Hematopoietic multipotent progenitor cell treated with erythropoietin and hydrocortisone succinate and interleukin-3 and kit ligand, for 8 days (in vitro differentiated cells): ENCODE results near the gene AHRR.
A peak's percentile ranks its signal among the peaks of the same experiment; 100 is the strongest.
"Not testable (repeated sequence)": the region's sequence is repeated elsewhere in the genome, so short reads cannot be mapped to it uniquely, and the experiment has no call there.

Source experiments
- DNase-seq: peaks from one replicate; pipeline ENCODE4 v3.0.0-alpha.2; 2015

Gene AHRR

DNA sequence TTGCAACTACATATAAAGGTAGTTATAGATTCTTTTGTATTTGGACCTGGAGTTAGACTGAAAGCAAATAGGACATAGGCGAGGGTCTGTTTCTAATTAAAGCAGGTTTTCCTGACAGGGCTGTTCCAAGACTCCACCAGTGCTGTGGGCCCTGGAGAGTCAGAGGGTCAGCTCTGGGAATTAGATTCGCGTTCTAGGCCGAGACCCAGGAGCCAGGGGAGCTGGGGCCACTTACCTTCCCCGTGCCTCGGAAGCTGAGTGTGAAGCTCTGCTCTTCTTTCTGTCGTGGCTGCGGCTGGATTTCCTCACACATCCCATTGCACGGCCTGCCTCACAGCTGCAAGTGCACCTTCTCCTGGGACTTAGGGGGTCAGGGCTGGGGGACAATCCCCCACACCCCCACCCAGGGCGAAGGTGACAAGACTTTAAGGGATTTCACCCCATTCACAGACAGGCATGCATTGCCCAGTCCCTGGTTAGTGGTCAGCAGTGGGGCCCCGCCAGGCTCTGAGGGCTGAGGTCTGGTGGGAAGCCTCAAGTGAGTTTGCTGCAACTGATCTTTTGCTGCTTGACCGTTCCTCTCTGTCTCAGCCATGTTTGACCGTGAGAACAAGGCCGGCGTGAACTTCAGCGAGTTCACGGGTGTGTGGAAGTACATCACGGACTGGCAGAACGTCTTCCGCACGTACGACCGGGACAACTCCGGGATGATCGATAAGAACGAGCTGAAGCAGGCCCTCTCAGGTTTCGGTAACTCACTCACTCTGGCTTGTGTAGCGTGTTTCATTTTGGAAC is 15.3 kb upstream of the AHRR start:
- no peak for DNase-seq

DNA sequence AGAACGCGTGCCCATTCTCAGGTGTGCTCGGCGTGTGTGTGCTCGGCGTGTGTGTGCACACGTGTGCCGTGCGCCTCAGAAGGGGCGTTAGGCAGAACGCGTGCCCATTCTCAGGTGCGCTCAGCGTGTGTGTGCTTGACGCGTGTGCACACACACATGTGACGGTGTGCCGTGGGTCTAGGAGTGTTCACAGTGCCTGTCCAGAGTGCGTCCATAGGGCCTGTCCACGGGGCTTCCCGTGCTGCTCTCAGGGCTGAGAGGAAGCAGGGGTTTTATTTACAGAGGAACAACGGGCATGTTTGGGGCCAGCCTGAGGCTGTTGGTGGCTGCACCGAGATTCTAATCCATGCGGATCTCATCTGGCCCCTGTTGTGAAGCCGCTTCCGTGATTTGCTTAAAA is 14.2 kb upstream of the AHRR start:
- DNase-seq: no peak

DNA sequence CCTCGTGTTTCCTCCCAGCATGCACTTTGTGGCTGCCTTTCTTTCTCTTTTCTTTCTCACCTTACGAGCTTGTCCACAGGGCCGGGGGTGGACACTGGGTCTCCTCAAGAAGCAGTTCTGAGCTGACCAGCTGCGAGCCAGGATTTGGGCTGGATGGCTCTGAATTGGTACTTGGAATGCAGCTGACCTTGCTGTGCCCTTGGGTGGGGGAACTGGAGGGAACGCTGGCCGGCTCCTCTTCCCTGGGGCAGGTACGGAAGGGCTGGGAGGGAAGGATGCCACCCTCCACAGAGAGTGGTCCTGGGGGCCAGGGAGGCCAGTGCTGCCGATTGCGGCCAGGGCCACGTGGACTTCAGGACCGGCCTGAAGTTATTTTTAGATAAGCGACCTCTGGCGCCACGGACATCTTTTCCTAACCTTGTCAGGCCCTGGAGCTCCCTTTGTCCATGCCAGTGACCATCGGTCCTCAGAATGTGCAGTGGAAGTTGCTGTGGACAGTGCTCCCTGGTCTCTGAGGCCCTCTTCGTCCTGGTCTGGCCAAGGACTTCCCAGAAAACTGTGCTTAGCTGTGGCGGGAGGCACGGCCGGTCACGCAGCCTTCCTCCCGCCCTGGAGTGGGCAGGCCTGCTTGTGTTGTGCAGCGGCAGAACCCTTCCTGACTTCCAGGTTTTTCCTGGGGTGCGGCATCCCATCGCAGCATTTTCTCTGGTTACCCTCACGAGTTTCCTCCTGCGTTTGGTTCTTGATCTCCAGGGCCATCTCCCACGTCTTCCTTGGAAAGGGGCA is 13.5 kb upstream of the AHRR start:
- no peak for DNase-seq

DNA sequence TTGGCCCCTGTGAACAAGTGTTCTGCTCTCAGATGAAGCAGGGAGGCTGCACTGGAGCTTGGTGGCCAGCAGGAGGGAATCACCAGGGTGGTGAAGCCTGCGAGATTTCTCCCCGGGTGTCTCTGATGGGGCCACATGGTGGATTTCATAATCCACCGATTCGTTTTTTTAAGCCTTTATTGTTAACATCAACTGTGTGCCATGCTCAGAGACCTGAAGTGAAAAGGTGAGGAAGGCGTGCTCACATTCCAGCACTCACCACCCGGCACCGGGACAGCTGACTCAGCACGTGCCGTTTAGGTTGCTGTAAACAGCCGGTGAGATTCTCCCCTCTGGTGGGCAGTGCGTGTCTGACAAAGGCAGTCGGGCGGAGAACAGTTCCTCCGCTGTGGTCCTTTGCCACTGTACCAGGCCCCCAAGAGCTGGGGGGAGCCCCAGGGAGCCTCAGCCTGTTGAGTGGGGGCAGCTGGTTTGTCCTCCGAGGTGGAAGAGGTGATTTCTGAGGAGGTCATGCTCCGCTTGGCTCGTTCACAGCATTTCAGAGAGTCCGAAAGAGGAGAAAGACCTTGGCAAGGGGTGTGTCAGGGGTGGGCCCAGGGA is 12.7 kb upstream of the AHRR start:
- no peak for DNase-seq

DNA sequence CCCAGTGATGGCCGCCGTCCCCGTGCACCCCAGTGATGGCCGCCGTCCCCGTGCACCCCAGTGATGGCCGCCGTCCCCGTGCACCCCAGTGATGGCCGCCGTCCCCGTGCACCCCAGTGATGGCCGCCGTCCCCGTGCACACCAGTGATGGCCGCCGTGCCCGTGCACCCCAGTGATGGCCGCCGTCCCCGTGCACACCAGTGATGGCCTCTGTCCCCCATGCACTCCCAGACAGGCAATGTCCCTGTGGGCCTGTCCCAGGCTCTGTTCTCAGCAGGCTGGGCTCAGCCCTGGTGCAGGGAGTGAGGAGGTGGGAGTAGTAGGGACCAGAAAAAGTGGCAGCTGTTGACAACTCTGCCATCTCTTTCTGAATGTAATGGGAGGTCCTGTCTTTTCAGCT is 11.7 kb upstream of the AHRR start:
- DNase-seq: not testable (repeated sequence)

DNA sequence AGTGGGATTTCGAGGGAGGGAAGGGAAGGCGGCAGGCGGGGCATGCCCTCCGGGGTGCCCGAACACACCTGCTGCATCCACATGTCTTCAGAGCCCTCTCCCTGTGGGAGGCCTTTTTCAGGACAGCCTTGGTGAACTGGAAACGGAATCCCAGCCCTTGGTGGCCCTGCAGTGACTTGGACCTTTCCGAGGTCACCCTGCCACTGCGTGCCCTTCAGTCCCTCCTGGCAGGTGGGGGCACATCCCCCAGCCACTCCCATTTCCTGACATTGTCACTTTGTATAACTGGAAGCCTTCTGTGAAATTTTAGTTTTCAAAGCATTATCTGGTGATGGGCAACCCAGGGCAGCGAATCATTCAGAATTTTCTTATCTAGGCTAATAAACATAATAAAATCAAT is 11.0 kb upstream of the AHRR start:
- no peak for DNase-seq

DNA sequence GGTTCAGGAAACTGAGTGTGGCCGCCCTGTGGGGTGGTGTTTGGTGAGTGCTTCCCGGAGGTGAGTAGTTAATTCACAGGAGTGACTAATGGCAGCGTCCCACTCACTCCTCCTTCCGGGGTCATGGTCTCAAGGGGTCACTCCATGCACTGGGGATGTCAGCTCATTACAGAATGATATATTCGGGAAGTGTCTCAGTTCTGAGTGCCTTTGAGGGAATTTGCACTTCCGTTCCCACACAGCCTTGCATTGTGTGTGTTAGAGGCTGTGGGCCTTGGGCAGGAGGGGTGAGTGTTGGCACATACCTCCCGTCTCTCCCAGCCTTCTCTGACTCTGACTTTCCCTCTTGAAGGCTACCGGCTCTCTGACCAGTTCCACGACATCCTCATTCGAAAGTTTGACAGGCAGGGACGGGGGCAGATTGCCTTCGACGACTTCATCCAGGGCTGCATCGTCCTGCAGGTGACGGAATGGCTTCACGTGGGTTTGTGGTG is 10.5 kb upstream of the AHRR start:
- DNase-seq: no peak

DNA sequence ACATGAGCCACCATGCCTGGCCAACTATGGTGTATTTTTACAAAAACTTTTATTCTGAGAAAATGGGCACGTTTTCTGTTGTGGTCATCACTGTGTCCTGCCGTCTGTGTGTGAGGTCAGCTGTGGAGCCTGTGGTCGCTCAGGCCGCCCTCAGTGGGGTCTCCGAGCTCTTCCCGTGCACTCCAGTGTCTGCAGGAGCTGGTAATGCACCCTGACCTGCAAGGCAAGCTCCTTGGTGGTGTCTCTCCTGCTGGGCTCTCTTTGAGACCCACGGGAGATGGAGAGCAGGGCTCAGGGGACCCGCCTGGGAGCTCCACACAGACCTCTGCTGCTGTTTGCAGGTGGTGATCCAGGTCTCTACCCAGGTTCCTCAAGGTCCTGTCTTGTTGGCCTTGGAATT is 9.6 kb upstream of the AHRR start:
- DNase-seq: no peak

DNA sequence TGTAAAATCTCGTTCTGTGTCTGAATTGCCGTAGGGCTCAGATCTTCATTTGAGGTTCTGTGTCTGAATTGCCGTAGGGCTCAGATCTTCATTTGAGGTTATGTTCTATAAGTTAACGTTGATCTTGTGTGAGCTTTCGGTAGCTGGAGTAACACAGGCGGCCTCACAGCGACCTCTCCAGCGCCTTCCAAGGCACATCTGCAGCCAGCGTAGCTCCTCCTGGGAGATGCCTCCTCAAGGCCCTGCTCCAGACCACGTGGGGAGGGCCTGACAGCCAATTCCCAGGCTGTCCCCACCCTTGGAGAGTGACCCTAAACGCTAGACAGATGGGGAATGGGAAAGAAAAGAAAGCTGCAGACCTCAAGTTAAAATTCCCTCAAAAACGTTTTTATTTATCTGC is 8.7 kb upstream of the AHRR start:
- DNase-seq: no peak

DNA sequence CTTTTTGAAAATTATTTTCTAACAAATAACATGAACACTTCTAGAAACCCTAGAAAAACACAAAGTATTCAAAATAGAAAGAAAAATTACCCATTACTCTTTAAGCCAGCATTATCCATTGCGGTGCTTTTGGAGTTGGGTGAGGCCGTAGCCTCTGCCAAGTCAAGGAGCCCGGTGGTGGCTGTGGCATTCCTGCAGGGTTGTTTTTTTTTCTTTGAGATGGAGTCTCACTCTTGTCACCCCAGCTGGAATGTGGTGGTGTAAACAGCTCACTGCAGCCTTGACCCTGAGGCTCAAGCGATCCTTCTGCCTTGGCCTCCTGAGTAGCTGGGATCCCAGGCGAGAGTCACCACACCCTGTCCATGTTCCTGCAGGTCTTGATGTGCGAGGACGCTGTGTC is 8.2 kb upstream of the AHRR start:
- no peak for DNase-seq

DNA sequence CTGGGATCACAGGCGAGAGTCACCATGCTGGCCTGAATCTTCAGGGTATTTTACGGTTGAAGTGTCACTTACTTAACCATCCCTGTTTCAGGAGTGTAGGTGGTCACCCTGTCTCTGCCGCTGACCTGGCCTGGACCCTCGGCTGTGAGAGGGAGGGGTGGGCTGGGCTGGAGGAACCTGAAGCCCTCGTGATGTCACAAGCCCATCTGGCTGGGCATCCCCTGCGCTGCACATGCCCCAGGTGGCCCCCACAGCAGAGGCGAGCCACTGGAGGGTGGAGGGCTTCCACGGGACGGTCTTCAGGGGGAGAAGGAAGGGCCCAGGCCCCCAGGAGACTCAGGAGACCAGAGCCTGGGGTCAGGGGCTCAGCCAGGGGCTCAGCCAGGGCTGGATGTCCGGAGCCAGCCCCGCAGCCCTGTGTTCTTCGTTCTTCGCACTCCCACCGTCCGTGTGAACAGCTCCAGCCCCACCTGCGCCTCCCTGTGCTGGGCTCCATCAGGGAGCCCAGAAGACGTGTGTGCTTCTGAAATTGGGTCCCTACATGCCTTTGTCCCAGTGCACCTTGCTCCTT is 7.6 kb upstream of the AHRR start:
- no peak for DNase-seq

DNA sequence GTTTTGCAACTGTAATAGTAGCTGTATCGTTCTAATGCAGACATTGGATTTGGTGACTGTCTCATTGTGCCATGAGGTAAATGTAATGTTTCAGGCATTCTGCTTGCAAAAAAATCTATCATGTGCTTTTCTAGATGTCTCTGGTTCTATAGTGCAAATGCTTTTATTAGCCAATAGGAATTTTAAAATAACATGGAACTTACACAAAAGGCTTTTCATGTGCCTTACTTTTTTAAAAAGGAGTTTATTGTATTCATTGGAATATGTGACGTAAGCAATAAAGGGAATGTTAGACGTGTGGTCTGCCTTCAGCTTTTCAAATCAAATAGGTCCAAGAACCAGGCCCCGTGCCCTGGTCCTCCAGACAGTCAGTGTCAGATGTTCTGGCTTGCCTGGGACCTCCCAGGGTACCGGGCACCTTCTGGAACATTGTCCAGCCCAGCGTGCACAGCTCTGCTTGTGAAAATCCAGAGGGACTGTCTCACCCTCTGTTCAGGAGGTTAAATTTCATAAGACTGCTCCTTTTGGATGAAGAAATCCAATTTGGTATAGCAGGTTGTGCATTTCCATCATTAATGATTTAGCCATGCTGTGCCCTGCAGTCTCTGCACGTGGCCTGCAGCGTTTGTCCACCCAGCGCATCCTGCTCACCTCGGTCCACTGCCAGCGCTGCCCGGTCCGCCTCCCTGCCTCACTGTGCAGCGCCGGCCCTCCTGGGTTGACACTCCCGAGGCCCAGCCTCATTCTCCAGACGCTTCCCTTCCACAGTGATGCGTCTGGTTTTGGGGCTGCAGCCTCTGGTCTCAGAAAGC is 6.6 kb upstream of the AHRR start:
- no peak for DNase-seq

DNA sequence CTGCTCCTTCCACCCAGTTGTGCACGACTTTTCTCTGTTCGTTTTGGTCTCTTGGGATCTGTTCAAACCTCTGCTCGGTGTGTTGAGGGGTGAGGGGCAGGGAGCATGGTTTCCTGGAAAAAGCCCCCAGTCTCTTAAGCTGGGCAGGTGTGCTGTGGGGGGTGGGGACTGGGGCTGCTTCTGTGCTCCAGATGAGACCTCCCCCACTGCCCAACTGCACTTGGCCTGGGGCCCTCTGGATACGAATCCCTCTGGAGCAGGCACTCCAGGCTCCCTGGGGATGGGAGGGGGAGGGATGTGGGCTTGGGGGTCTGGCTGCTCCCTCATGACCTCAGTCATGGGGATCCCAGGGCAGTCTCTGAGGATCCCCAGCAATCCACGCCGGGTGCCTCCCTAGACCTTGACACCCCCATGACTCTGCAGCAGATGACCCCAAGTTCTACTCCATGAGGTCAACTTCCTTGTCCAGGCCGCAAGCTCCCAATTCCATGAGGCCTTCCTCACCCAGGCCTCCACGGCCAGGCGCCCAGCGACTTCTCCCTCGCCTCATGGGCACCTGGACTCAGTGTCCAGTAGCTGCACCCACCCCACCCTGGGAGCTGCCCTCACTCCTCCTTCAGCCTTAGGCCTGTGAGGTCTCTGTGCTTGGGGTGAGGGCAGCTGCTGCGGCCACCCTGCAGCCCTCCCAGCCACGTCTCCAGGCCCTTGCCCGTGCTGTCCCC is 5.9 kb upstream of the AHRR start:
- DNase-seq: no peak

DNA sequence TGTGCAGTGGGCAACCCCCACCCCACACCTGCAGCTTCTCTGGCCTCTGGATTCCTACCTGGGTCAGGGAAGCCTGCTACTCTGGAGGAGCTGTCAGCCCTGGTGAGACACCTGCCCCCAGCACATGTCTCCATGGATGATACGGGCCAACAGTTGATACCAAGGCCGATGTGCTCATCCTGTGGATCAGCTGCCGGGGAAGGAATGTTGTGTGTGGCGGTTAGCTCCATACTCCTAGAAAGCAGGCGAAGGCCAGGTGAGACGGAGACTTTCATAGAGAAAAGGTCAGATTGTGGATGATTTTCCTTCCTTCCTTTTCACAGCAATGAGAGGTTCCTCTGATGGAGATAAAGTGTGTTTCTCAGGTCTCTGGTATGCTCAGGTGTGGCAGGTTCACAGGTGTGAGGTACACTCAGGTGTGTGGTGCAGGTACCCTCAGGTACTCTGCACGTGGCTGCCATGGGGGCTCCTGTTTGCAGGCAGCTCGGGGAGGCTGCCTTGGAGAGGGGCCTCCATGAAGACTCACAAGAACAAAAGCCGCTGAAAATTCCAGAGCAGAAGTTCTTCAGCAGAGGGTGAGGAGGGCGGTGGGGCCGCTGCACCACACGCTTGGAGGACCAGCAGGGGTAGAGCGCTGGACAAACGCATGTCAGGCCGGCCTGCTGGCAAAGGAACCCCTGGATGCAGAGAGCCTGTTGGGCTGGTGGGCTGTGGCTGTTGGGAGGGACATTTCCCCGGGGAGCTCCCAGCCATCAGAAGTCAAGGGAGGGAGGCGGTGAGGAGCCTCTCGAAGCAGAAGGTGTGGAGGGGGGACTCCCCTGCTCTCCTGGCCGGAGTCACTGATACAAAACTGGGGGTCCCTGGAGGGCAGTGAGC is 5.1 kb upstream of the AHRR start:
- no peak for DNase-seq

DNA sequence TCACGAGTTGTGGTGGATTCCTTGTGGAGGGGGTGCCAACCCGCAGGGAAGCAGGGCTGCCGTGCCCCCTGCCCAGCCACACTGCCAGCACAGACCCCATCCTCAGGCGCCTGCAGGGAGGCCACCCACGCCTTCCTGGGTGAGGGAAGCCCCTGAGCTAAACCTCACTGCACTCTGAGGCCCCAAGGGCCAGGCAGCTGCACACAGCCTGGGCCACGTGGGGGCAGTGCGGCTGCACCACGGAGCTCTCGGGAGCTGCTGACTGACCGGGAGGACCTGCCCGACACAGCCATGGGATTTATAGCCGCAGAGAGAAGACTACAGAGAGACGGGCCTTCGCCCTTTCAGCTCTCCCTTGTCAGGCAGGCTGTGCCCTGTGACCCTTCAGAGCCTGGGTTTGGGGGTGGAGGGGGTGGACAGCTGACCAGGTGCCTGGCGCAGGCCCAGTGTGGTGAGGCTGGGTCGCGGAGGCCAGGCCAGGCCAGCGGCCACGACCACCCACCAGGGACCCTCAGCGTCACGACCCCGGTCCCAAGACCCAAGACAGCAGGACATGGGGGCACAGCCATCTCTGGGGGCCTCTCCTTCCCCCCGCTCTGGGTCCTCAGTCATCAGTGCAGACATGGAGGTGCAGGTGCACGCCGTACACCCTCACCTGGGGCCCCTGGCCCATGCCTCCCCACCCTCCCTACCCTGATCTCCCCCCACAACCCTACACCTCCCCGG is 4.3 kb upstream of the AHRR start:
- DNase-seq: peak; percentile 67

DNA sequence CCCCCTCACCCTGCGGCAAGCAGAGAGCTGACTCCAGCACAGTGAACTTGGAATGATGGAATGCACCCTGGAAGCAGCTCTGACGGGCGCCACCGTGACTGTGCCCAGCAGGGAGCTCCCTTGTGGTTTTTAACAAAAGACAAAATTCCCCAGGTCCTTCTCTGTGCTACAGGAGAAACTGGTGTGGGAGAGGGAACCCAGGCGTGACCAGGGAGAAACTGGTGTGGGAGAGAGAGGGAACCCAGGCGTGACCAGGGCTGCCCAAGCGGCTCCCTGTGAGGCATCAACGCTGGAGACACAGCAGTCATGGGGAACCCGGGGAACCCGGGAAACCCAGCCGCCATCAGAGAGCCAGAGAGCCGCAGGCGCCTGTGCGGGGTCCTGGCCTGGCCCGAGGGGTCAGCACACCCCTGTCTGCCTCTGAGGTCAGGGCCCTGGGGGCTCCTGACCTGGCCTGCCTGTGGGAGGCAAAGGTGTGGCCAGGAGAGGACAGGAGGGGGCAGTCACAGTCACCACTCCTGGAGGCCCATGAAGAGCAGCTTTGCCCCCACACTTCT is 3.1 kb upstream of the AHRR start:
- no peak for DNase-seq

DNA sequence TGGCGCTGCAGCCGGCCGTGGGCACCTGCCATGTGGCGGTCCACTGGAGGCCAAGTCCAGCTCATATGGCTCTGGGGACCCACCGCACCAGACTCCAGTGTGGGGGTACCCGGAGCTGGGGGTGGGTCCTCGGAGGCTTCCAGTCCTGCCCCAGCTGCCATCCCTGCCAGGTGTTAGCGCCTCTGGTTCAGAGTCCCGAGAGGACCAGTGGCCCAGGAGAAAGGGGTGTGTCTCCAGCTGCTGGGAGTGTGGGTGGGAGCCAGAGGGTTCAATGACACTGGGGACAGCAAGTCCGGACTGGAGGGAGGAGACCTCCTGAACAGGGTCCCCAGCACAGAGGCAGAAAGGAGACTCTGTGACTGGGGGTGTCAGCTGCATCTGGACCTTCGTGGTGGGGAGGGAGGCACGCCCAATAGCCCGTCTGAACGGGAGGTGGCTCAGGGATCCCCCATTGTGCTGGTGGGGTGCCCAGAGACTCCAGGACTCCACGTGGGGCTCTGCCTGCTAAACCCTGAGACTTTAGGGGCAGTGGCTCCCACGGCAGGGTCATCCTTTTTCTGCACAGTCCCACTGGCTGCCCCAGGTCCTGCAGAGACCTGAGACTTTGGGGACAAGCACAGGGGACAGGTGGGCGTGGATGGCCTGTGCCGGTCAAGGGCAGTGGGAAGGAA is 2.4 kb upstream of the AHRR start:
- no peak for DNase-seq

DNA sequence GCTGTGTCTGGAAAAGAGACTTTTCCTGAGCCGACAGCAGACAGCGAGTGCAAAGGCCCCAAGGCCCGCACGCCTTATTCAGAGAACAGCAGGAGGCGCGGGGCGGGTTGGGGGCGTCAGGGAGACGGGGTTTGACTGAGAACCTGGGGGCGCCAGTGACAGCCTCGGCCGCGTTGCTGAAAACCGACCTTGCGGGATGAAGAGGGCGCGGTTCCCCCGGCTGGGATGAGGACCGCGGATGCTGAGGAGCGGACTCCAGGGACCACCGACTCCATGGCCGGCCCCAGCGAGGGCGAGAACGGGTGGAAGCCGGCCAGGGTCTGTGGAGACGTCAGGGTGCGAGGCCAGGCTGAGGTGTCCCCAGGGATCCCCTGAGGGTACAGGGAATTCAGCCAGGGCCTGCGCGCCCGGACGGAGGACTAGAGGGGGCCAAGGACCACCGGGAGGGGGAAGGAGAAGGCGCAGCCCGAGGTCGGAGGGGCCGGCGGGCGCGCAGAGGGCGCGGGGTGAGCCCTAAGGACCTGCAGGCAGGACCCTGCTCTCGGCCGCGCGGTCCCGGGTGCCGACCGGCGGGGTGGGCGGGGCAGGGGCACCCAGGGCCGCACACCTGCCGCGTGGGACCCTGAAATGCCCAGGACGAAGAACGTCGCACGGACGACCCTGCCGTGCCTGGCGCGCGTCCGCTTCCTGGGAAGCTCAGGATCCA is 837 bp upstream of the AHRR start:
- DNase-seq: no peak
